ENCODE measurements around the gene PBXIP1. TPM values are rescaled to one million over a fixed set of nuclear protein-coding genes. Genes with fewer than 3 reads are reported as not detected.
A peak's percentile ranks its signal among the peaks of the same experiment; 100 is the strongest.

The PBXIP1 gene
- total and polyA plus RNA-seq, 2 of the 13 experiments (the other 11 are each of a cell fraction or from before 2014, with no cell fraction given) = 16.3 to 31.9 TPM

GRCh38 chr1:154961207-154962155 lies 5.6 kb upstream of the PBXIP1 start, which contains the start of gene PYGO2 (continued):
- TF ChIP-seq BRF2 (CRISPR knock-in tag; IDR thresholded peaks at IDR 0.05) = peak; percentile 85; the same call in 1 of the 2 replicates
- TF ChIP-seq GMEB1 (CRISPR knock-in tag; IDR thresholded peaks at IDR 0.05; ENCODE audit: borderline replicate concordance) = peak; percentile 55; the same call in 1 of the 2 replicates
- TF ChIP-seq HNRNPH1 (optimal IDR thresholded peaks at IDR 0.05; ENCODE audit: low read depth, low read length) = no peak
- no peak for TF ChIP-seq ZBTB21 (CRISPR knock-in tag; IDR thresholded peaks at IDR 0.05)
- no peak; the same call in 1 of the 2 replicates for TF ChIP-seq STAG1 (CRISPR knock-in tag; IDR thresholded peaks at IDR 0.05)
- no peak for TF ChIP-seq MBNL3 (CRISPR knock-in tag; conservative IDR thresholded peaks at IDR 0.05)
- peak; percentile 78; the same call in 1 of the 2 replicates for TF ChIP-seq ZNF550 (CRISPR knock-in tag; IDR thresholded peaks at IDR 0.05; ENCODE audit: borderline replicate concordance)
- TF ChIP-seq TP53 (CRISPR knock-in tag; conservative IDR thresholded peaks at IDR 0.05) = 0 out of 2 replicates have a peak, but pooled peaks have one; percentile 52
- peak; percentile 82 for TF ChIP-seq BORCS8-MEF2B (CRISPR knock-in tag; IDR thresholded peaks at IDR 0.05)
- TF ChIP-seq GZF1 (CRISPR knock-in tag; IDR thresholded peaks at IDR 0.05) = no peak
- no peak for TF ChIP-seq SMAD3 (CRISPR knock-in tag; IDR thresholded peaks at IDR 0.05)
- peak; percentile 66 for TF ChIP-seq ELF1 (CRISPR knock-in tag; IDR thresholded peaks at IDR 0.05)
- peak; percentile 40; the same call in 1 of the 2 replicates for TF ChIP-seq KMT2A (CRISPR knock-in tag; IDR thresholded peaks at IDR 0.05)
- peak; percentile 40; the same call in 1 of the 2 replicates for TF ChIP-seq KAT7 (CRISPR knock-in tag; IDR thresholded peaks at IDR 0.05; ENCODE audit: borderline replicate concordance)
- TF ChIP-seq ZNF143 (CRISPR knock-in tag; IDR thresholded peaks at IDR 0.05) = 0 out of 2 replicates have a peak, but pooled peaks have one; percentile 43
- no peak for TF ChIP-seq ZNF720 (CRISPR knock-in tag; IDR thresholded peaks at IDR 0.05)
- TF ChIP-seq SMARCE1 (IDR thresholded peaks at IDR 0.05; ENCODE audit: borderline replicate concordance) = no peak
- TF ChIP-seq TSC22D2 (CRISPR knock-in tag; IDR thresholded peaks at IDR 0.05; ENCODE audit: borderline replicate concordance) = no peak
- no peak; the same call in 1 of the 2 replicates for TF ChIP-seq ZNF790 (CRISPR knock-in tag; IDR thresholded peaks at IDR 0.05; ENCODE audit: borderline replicate concordance)
- 0 out of 2 replicates have a peak, but pooled peaks have one; percentile 15 for TF ChIP-seq PAWR (CRISPR knock-in tag; IDR thresholded peaks at IDR 0.05; ENCODE audit: borderline replicate concordance)
- TF ChIP-seq AHDC1 (CRISPR knock-in tag; IDR thresholded peaks at IDR 0.05; ENCODE audit: borderline replicate concordance) = no peak
- TF ChIP-seq GTF2F1 (IDR thresholded peaks at IDR 0.05; ENCODE audit: low read length) = no peak
